ENCODE data around the gene SHOC2.

GRCh38 chr10:110985497-110986275, 66.3 kb downstream of the SHOC2 start:
- TF ChIP-seq CTCF (conservative IDR thresholded peaks at IDR 0.05) (no peak), ZFX (IDR thresholded peaks at IDR 0.05) (no peak)
